HCT116 (cell line): ENCODE results near the gene MAGIX. TPM values are rescaled to one million over a fixed set of nuclear protein-coding genes. Genes with fewer than 3 reads are reported as not detected.
A peak's percentile ranks its signal among the peaks of the same experiment; 100 is the strongest.
"Not testable (repeated sequence)": the region's sequence is repeated elsewhere in the genome, so short reads cannot be mapped to it uniquely, and the experiment has no call there.

ENCODE experiments used
- ATAC-seq: fragments of 200-7000 bp; cut with Tn5 transposase; 2 replicates; pipeline ENCODE4 v1.9.1; 2020; ENCODE audit warnings: mild to moderate bottlenecking, moderate library complexity
- BruUV-seq: library from RNA; stranded (reverse); fragments of 400-500 nt; replicated peaks from 2 replicates; lab custom pipeline; 2021; lab: Mats Ljungman, UMichigan
- CTCF ChIA-PET: fragments of 300-600 bp; sonication (Branson Sonifier 250); formaldehyde crosslinking; loops from one replicate; lab custom pipeline; 2021; ENCODE audit warnings: antibody characterized with exemption; lab: Charles Lee
- POLR2A ChIA-PET: fragments of 300-600, 350-600 bp; sonication (Branson Sonifier 250); formaldehyde crosslinking; loops from one replicate; lab custom pipeline; 2021; ENCODE audit warnings: antibody characterized with exemption; lab: Charles Lee
- RAD21 ChIA-PET, 2 experiments: fragments of 300-600 bp; sonication (Branson Sonifier 250); formaldehyde crosslinking; loops; one replicate each; lab custom pipeline; 2023; ENCODE audit warnings: low total read pairs in 2 of 2; ENCODE audit not compliant: uncharacterized antibody in 2 of 2, unreplicated experiment in 2 of 2, low non-redundant PET in 1 of 2; lab: Charles Lee
- DNase-seq: peaks from one replicate; pipeline ENCODE4 v3.0.0-alpha.2; 2010; ENCODE audit warnings: low read depth, low spot score
- H2AFZ ChIP-seq: fragments of 200-600 bp; shearing (Covaris generic), sonication (generic); 2 replicates; pipeline ENCODE4 v1.6.1; 2017; ENCODE audit warnings: low read depth, mixed run types, mixed read lengths, antibody characterized with exemption, low read length; ENCODE audit not compliant: poor library complexity, severe bottlenecking
- H3K27ac ChIP-seq: 2 replicates; pipeline ENCODE4 v1.5.1; 2012; ENCODE audit warnings: low read depth, low read length
- H3K27me3 ChIP-seq: fragments of 200-600 bp; sonication (generic); 2 replicates; pipeline ENCODE4 v1.6.1; 2016; ENCODE audit warnings: mixed run types, low read length, mixed read lengths; ENCODE audit not compliant: insufficient read depth
- H3K36me3 ChIP-seq, 2 experiments: fragments of 200-500 bp in 1 of 2; fragments of 200-600 bp in 1 of 2; sonication (Bioruptor generic) in 1 of 2; sonication (generic) in 1 of 2; 2 replicates each; pipeline versions ENCODE4 v1.5.1 to v1.6.1; 2014 to 2016; ENCODE audit warnings: low read length in 2 of 2, inconsistent platforms in 1 of 2, mixed read lengths in 1 of 2, mixed run types in 1 of 2; ENCODE audit not compliant: insufficient read depth in 2 of 2, control insufficient read depth in 1 of 2
- H3K4me1 ChIP-seq, 2 experiments: fragments of 200-600 bp in 1 of 2; sonication (generic) in 1 of 2; 2 replicates each; pipeline versions ENCODE4 v1.5.1 to v1.6.1; 2012 to 2017; ENCODE audit warnings: low read length in 2 of 2, inconsistent platforms in 1 of 2, mild to moderate bottlenecking in 1 of 2, mixed read lengths in 1 of 2, mixed run types in 1 of 2, moderate library complexity in 1 of 2; ENCODE audit not compliant: insufficient read depth in 2 of 2, control insufficient read depth in 1 of 2
- H3K4me2 ChIP-seq: fragments of 200-600 bp; sonication (generic); 2 replicates; pipeline ENCODE4 v1.6.1; 2017; ENCODE audit warnings: mixed run types, low read length, mixed read lengths
- H3K4me3 ChIP-seq, 2 experiments: fragments of 200-600 bp in 1 of 2; sonication (generic) in 1 of 2; replicated peaks in 1 of 2; 2 replicates each; pipeline ENCODE4 v1.5.1; 2011 to 2016; ENCODE audit warnings: low read length in 2 of 2, control low read depth in 1 of 2, low read depth in 1 of 2, mild to moderate bottlenecking in 1 of 2, mixed read lengths in 1 of 2, mixed run types in 1 of 2
- H3K79me2 ChIP-seq: fragments of 200-600 bp; sonication (generic); 2 replicates; pipeline ENCODE4 v1.6.1; 2017; ENCODE audit warnings: mild to moderate bottlenecking, mixed run types, low read length, moderate library complexity, mixed read lengths; ENCODE audit not compliant: insufficient read depth
- H3K9ac ChIP-seq: fragments of 200-600 bp; sonication (generic); 2 replicates; pipeline ENCODE4 v1.6.1; 2016; ENCODE audit warnings: low read length, mixed read lengths
- H3K9me2 ChIP-seq: fragments of 200-600 bp; sonication (generic), shearing (Covaris generic); 2 replicates; pipeline ENCODE4 v1.6.1; 2017; ENCODE audit warnings: mixed run types, mild to moderate bottlenecking, moderate library complexity; ENCODE audit not compliant: insufficient read depth
- H3K9me3 ChIP-seq, 2 experiments: fragments of 200-500 bp in 1 of 2; fragments of 200-600 bp in 1 of 2; sonication (Bioruptor generic) in 1 of 2; sonication (generic) in 1 of 2; 2 replicates each; pipeline ENCODE4 v1.6.1; 2014 to 2017; ENCODE audit warnings: low read length in 2 of 2, mixed read lengths in 2 of 2, inconsistent platforms in 1 of 2, low read depth in 1 of 2, mild to moderate bottlenecking in 1 of 2, mixed run types in 1 of 2, moderate library complexity in 1 of 2; ENCODE audit not compliant: control insufficient read depth in 1 of 2, insufficient read depth in 1 of 2
- H4K20me1 ChIP-seq: fragments of 200-600 bp; sonication (generic), shearing (Covaris generic); 2 replicates; pipeline ENCODE4 v1.6.1; 2017; ENCODE audit warnings: mixed run types, mild to moderate bottlenecking, moderate library complexity; ENCODE audit not compliant: insufficient read depth
- EZH2phosphoT487 ChIP-seq: fragments of 200-600 bp; IDR thresholded peaks from 2 replicates; pipeline ENCODE4 v1.6.1; 2018; ENCODE audit warnings: antibody characterized with exemption, borderline replicate concordance
- JUND ChIP-seq: IDR thresholded peaks from 2 replicates; pipeline ENCODE4 v1.6.1; 2012
- POLR2A ChIP-seq: IDR thresholded peaks from 2 replicates; pipeline ENCODE4 v1.7.0; 2011; ENCODE audit warnings: borderline replicate concordance; ENCODE audit not compliant: insufficient read depth, insufficient read length; ENCODE audit errors: extremely low read depth
- POLR2AphosphoS5 ChIP-seq: IDR thresholded peaks from 2 replicates; pipeline ENCODE4 v1.6.1; 2011; ENCODE audit warnings: mild to moderate bottlenecking, low read depth, low read length, moderate library complexity
- SP1 ChIP-seq: IDR thresholded peaks from 2 replicates; pipeline ENCODE4 v1.6.1; 2012; ENCODE audit warnings: low read depth
- TCF7L2 ChIP-seq: IDR thresholded peaks from 2 replicates; pipeline ENCODE4 v1.7.0; 2011; ENCODE audit warnings: borderline replicate concordance, inconsistent platforms; ENCODE audit not compliant: insufficient read depth, insufficient read length; ENCODE audit errors: extremely low read depth
- ZFX ChIP-seq: fragments of 450-650 bp; IDR thresholded peaks from 2 replicates; pipeline ENCODE4 v1.6.1; 2017
- intact Hi-C: fragments of 100-400 bp; cut with micrococcal nuclease; formaldehyde crosslinking; loops from 2 replicates; pipeline ENCODE4 v1.10.0; 2022
- total RNA-seq: library from RNA; stranded (reverse); gene quantifications from one replicate; pipeline ENCODE4 v1.2.1, GENCODE V29; 2021; ENCODE audit not compliant: unreplicated experiment

MAGIX gene
- total RNA-seq, 1 experiment from 2014 or later, result 2.6 TPM

GRCh38 chrX:49171752-49172279 is 9.3 kb downstream of the MAGIX start, which contains the start of gene PLP2:
Gene PLP2 (plus strand): TSS chrX:49171898. CDS start chrX:49172001, 103 bp downstream.
- peak within 1 kb of the TSS; percentile 86 for H3K4me2 ChIP-seq
- peaks cover 34% of the 10 kb centered on the region for H3K79me2 ChIP-seq
- no peaks in the 10 kb centered on the region for H4K20me1 ChIP-seq
- H3K27ac ChIP-seq, result peak within 1 kb of the TSS; percentile 96
- TF ChIP-seq POLR2AphosphoS5 (peak; percentile 55; the same call in 1 of the 2 replicates), POLR2A (peak; percentile 40), ZFX (peak; percentile 29; the same call in 1 of the 2 replicates), SP1 (no peak)
- peak within 1 kb of the TSS; percentile 90 for H3K9ac ChIP-seq
- peaks cover 7 to 52% of the 10 kb centered on the region in 2 experiments for H3K4me1 ChIP-seq
- H3K36me3 ChIP-seq, result peaks cover 4% of the 10 kb centered on the region in 2 experiments; a peak in 2 of 4 replicates
- H2AFZ ChIP-seq, result no peak within 1 kb of the TSS
- intact Hi-C loops, result no loop called here
- peak within 1 kb of the TSS; percentile 72 to 78 for H3K4me3 ChIP-seq
- no peaks in the 10 kb centered on the region for H3K9me2 ChIP-seq
- ChIA-PET RAD21 (no interaction called here), CTCF (interaction anchor here (0.6 kb wide), 1 partner anchor 19 kb away, joined by 3 read pairs; no protein-coding TSS in a partner anchor), POLR2A (interaction anchor here (1.1 to 1.4 kb wide), 2 partner anchors 12 to 19 kb away, joined by 5 to 6 read pairs; no protein-coding TSS in a partner anchor)
- ATAC-seq, result peak; percentile 58
- DNase-seq, result no peak
- no peaks in the 10 kb centered on the region for H3K27me3 ChIP-seq
- no peaks in the 10 kb centered on the region for H3K9me3 ChIP-seq
- BruUV-seq, result TSS peak; percentile 67

- peak overlapping the region; percentile 72 to 78 for H3K4me3 ChIP-seq
- H3K9me3 ChIP-seq, result no peaks in the 10 kb centered on the region
- H3K9me2 ChIP-seq, result no peaks in the 10 kb centered on the region
- no peaks in the 10 kb centered on the region for H3K27me3 ChIP-seq
- ChIA-PET RAD21 (no interaction called here), POLR2A (interaction anchor here (1.4 kb wide), 1 partner anchor 12 kb away, joined by 5 read pairs; no protein-coding TSS in a partner anchor)
- no TSS peak for BruUV-seq
- peaks cover 11 to 52% of the 10 kb centered on the region in 2 experiments for H3K4me1 ChIP-seq
- peaks cover 4% of the 10 kb centered on the region in 2 experiments; a peak in 3 of 4 replicates for H3K36me3 ChIP-seq
- DNase-seq, result no peak
- TF ChIP-seq EZH2phosphoT487 (no peak), POLR2AphosphoS5 (peak; percentile 37; the same call in 1 of the 2 replicates), ZFX (0 out of 2 replicates have a peak, but pooled peaks have one; percentile 19), JUND (no peak), TCF7L2 (peak; percentile 28)
- TF ChIP-seq, all 23 proteins: peak for 3
- H3K9ac ChIP-seq, result peak overlapping the region; percentile 90
- peak overlapping the region; percentile 86 for H3K4me2 ChIP-seq
- H2AFZ ChIP-seq, result no peak overlapping the region
- intact Hi-C loops, result no loop called here
- no peaks in the 10 kb centered on the region for H4K20me1 ChIP-seq
- H3K79me2 ChIP-seq, result peaks cover 34% of the 10 kb centered on the region
- CTCF ChIA-PET, result no interaction called here
- ATAC-seq, result peak; percentile 66
- peak overlapping the region; percentile 96 for H3K27ac ChIP-seq
Observed at GRCh38 chrX:49172280-49172780, 9.8 kb downstream of the MAGIX start.

- Histone ChIP-seq H3K4me3 (peak overlapping the region in 1 of 2 experiments; percentile 78; a peak in 1 of 4 replicates), H3K79me2 (peaks cover 34% of the 10 kb centered on the region), H3K9ac (peak overlapping the region; percentile 90; the same call in 1 of the 2 replicates), H3K4me1 (peaks cover 10 to 43% of the 10 kb centered on the region in 2 experiments), H3K4me2 (peak overlapping the region; percentile 86)
- BruUV-seq, H2AFZ ChIP-seq, intact Hi-C loops, POLR2A ChIA-PET, CTCF ChIA-PET, H3K27ac ChIP-seq, DNase-seq, H3K36me3 ChIP-seq, H4K20me1 ChIP-seq, H3K27me3 ChIP-seq, H3K9me3 ChIP-seq, ATAC-seq, RAD21 ChIA-PET, H3K9me2 ChIP-seq: not testable (repeated sequence)
Observed at GRCh38 chrX:49173544-49173943, 11.0 kb downstream of the MAGIX start.
